NCI-H82 treated with DMSO at 0.1 percent for 48 hours (cell line): Measurements from ENCODE around the gene BCAS3.
"Not testable (repeated sequence)": the region's sequence is repeated elsewhere in the genome, so short reads cannot be mapped to it uniquely, and the experiment has no call there.

Experiments
- DNase-seq: peaks from one replicate; lab custom pipeline; 2025; ENCODE audit not compliant: unreplicated experiment; lab: John Stamatoyannopoulos, UW

The BCAS3 gene

DNA sequence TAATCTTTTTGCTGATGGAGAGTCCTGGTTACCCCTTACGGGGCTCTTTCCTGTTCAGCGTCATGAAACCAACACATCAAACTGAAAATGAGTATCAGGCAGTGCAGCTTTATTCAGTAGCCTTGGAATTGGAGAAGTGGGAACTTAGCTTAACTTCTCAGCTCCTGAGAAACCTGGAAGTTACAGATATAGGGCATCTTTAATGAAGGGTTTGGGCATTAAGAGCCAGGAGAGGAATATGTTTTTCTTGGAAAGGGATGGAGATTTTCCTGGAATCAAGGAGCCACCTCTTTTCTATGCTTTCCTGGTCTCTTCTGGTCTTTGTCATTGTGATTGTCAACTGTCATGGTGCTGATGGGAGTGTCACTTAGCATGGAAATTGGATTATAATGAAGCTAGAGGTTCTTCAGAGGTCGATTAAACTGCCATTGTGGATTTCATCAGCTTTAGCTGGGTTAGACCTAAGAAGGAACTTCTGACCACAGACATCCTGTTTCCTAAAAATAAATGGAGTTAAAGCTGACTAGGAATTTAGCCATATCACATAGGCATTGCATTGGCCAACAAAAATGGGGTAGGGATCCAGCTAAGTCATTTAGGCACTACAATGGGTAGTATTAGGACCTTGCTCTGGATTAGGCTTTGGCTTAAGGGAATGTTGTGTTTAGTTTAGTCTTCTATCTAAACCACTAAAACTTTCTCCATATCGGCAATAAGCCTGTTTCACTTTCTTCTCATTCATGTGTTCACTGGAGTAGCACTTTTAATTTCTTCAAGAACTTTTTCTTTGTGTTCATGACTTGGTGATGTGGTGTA, 186.4 kb downstream of the BCAS3 start:
- peak; percentile 11 for DNase-seq

DNA sequence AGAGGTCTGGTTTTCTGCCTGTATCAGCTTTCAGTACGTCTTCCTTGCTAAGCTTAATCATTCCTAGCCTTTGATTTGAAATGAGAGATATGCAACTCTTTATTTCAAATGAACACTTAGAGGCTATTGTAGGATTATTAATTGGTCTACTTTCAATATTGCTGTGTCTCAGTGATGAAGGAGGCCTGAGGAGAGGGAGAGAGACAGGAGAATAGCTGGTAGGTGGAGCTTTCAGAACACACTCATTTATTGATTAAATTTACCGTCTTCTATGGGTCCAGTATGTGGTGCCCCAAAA, 187.0 kb downstream of the BCAS3 start:
- DNase-seq: no peak

DNA sequence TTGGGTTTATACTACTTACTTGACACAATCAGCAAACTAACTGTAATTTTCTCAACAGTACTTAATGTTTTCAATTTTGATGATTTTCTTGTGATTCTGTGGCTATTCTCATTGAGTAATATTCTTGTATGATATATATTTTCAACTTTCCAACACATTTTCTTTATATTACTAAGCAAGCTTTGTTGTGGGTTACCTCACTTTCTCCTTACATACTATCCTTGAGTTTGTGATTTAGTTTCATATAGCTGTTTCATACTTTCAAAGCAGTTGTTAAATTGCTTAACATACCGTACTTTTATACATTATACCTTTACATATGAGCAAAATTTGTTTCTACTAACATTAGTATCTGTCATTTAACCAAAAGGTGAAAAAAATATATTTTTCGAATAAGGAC, 197.1 kb downstream of the BCAS3 start:
- no peak for DNase-seq

DNA sequence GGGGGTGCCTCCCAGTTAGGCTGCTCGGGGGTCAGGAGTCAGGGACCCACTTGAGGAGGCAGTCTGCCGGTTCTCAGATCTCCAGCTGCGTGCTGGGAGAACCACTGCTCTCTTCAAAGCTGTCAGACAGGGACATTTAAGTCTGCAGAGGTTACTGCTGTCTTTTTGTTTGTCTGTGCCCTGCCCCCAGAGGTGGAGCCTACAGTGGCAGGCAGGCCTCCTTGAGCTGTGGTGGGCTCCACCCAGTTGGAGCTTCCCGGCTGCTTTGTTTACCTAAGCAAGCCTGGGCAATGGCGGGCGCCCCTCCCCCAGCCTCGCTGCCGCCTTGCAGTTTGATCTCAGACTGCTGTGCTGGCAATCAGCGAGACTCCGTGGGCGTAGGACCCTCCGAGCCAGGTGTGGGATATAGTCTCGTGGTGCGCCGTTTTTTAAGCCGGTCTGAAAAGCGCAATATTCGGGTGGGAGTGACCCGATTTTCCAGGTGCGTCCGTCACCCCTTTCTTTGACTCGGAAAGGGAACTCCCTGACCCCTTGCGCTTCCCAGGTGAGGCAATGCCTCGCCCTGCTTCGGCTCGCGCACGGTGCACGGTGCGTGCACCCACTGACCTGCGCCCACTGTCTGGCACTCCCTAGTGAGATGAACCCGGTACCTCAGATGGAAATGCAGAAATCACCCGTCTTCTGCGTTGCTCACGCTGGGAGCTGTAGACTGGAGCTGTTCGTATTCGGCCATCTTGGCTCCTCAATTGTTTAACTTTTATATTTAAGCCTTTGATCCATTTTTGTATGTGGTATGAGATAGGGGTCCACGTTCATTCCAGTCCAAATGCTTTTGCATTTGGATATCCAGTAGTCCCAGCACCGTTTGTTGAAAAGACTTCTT, 209.3 kb downstream of the BCAS3 start:
- not testable (repeated sequence) for DNase-seq

DNA sequence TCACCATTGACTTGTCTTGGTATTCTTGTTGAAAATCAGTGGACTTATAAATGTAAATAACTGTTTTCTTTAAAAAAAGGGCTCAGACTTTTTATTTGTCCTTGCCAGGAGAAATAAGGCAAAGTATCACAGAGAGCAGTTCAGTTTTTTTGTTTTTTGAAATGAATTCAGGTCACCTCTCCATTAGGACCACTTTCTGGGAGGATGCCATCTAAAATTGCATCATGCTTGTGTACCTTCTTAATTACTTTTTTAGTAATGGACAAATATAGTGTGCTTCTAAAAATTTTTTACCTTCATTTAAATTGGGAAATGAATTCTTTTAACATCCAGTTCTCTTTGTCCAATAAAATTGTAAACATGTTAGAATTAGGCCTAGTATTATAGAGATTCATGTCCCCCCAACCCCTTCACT, 210.0 kb downstream of the BCAS3 start:
- DNase-seq: no peak

DNA sequence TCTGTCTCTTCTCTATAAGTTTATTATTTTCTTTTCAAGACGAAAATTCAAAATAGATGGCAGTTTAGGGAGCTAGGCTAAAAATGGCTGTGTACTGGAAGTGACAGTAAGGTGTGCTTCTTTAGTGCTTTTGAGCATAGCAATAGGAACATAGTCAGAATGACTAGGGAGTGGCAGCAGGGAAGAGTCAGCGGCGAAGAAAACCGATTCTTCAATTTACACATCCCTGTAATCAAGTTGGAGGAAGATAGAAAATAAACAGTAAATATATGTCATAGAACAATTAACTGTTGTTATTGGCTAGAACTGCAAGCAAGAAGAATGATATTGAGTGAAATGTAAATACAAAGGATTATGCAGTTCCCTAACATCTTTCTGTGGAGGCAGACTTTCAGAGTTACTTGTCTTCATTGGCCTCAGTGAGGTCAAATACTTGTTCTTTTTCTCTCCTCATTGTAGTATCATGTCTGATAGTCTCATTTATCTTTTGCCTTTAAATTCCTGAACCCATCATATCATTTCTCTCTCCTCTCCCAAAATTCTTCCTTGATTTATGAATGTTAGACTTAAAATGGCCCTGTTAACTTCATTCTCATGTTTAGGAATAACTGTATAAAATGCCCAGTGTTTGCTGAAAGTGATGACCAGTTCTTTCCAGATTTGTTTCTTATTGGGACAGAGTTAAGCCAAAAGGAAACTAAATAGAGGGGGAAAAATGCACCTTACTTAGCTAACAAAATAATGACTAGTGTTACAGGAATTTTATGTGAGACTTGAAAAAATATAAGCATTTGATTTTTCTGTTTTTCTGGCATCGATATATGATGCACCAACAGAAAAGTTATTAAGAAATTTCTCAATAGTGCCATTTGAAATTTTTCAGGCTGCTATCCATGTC, 211.4 kb downstream of the BCAS3 start:
- DNase-seq: no peak

DNA sequence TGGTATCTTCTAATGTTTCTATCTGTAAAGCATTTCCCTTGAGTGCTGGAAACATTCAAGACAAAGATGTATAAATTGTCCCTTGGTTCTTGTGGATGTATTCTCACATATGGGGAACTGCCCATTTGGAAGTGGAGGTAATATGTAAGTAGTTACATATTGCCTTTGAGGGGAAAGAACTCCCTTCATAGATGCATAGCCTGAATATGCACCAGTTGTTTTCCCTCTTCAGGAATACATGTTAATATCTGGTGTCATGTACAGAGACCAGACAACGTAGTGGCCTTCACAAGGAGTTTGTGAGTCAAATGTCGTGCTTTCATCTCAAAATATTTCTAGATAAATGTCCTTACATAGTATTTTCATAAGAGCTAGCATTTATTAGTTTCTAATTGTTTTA, 213.5 kb downstream of the BCAS3 start:
- DNase-seq: no peak

DNA sequence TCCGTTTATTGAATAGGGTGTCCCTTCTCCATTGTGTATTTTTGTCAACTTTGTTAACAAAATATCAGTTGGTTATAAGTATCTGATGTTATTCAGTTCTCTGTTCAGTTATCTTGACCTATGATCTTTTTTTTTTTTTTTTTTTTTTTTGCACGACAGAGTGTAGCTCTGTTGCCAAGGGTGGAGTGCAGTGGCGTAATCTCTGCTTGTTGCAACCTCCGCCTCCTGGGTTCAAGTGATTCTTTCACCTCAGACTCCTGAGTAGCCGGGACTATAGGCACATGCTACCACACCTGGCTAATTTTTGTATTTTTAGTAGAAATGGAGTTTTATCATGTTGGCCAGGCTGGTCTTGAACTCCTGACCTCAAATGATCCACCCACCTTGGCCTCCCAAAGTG, 215.8 kb downstream of the BCAS3 start:
- no peak for DNase-seq

DNA sequence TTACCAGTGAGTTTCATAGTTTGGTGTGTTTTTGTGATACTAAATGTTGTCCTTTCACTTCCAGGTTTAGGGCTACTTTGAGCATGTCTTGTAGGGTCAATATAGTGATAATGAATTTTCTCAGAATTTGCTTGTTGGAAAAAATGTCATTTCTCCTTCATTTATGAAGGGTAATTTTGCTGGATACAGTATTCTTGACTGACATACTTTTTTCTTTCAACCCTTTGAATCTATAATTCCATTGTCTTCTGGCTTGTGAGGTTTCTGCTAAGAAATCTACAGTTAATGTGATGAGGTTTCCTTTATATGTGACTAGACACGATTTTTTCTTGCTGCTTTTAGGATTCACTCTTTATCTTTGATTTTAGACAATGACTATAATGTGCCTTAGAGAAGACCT, 219.3 kb downstream of the BCAS3 start:
- no peak for DNase-seq

DNA sequence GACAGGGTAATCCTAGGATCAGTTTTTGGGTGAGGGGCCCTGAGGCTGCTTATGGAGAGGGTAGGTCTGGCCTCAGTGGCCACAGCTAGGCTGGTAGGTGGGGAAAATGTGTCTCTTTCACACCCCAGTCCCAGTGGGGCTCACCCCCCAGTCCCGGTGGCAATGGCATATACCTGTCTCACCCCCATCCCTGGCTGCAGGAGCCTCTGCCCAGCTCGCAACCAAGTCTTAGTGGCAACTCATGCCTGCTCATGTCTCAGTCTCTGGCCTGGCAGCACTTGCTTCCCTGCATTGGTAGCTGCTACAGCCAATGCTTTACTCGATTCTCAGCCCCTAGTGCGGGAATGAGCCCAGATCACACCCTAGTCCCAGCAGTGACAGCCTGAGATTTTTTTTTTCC, 221.5 kb downstream of the BCAS3 start:
- DNase-seq: no peak

DNA sequence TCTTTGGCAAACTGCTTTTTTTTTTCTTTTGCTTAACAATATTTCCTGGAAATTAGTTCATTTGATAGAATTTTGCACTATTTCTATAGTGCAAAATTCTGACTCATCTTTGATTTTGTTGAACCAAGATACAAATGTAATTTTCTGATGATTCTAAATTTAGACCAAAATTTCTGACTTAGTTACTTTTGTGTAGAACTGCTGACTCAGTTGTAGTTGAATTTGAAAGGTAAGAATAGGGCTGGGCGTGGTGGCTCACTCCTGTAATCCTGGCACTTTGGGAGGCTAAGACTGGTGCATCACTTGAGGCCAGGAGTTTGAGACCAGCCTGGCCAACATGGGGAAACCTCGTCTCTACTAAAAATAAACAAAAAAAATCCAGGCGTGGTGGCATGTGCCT, 223.0 kb downstream of the BCAS3 start:
- no peak for DNase-seq

DNA sequence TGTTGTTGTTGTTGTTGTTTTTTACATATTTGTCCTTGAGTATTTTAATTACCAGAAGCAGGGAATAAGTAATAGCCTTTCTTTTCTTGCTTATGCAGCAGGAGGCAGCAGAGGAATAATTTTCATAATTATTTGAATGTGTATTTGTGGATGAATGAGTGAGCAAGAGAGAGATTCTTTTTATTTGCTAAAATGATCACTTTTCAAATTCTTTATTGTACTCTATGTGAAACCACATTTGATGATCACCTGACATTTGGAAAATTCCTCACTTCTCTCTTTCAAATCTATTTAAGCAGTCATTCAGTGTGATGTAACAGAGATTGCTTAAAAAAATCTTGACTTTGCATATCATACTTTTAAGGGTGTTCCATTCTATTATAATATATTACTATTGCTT, 223.6 kb downstream of the BCAS3 start:
- no peak for DNase-seq

DNA sequence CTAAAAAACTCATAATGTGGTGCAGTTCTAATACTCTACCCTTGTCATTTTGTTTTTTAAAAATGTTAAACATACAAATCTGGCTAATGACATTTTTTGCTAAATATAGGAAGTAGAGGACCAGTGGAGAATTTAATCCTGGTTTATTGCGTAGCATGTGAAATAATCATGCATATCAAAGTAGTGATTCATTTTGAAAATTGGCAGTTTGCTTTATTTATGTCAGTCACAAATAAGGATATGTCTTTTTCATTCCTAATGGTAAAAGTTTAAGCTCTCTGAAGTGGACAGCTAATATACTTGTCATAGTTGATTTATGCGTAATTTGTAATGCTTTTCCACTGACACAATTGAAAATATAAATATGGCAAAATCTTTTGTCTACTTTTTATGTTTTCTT, 224.2 kb downstream of the BCAS3 start:
- DNase-seq: no peak

DNA sequence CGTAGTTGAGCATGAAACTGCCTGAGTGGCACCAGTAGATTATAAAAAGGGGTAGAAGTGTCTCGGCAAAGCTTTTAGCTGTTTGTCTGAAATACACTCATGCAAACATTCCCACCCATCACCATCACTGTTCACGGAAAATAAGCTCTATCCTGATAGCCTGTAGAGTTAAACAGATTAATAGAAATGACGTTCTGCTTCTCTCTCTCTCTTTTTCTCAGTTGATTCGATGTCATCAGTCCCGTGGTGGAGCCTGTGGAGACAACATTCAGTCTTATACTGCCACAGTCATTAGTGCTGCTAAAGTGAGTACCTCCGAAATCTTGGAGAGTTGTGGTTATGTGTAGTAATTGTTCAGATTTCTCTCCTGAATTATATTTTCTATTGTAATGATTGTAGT, 224.7 kb downstream of the BCAS3 start:
- no peak for DNase-seq

DNA sequence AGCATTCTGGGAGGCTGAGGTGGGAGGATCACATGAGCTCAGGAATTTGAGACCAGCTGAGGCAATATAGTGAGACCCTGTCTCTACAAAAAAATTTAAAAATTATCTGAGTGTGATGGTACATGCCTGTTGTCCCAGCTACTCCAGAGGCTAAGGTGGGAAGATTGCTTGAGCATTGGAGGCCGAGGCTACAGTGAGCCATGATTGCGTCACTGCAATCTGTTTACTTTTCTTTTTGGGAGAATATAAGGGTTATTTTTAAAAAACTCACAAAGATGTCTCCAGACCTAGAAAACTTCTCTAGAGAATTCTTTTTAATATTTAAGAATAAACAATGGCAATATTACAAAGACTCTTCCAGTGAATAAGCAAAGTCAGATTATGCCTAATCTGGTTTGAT, 226.9 kb downstream of the BCAS3 start:
- no peak for DNase-seq

DNA sequence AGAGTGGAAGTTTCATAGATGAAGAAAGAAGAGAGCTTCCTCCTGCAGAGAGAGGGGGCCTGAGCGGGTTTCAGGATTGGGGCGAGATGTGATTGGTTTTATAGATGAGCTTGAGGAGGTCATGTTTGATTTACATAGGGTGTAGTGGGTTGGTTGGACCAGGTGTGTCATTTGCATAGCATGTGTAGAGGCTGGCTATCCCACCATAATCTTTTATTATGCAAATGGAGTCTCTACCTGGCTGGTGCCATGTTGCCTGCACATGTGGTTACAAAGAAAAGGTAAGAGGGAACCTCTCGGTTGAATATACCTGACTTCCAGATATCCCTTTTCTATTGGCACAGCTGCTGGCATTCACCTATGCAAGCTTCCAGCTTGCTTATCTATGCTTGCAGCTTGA, 228.1 kb downstream of the BCAS3 start:
- DNase-seq: no peak

DNA sequence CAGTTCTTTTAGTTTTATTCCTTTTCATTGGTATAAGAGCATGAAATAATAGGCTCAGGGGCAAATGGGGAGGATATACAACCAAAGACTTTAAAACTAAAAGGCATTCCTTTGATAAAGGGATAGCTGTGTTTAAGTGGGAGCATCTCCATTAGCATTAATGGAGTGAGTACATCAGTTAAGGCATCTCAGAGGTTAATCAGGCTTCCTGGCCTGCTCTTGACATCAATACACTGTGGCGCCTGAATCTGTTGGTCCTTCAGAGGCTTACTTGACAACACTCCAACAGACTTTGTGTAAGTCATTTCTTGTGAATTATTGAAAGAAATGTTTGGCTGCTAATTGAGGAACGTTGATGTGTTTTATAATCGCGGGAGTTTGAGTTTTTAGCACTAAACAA, 230.7 kb downstream of the BCAS3 start:
- DNase-seq: no peak

DNA sequence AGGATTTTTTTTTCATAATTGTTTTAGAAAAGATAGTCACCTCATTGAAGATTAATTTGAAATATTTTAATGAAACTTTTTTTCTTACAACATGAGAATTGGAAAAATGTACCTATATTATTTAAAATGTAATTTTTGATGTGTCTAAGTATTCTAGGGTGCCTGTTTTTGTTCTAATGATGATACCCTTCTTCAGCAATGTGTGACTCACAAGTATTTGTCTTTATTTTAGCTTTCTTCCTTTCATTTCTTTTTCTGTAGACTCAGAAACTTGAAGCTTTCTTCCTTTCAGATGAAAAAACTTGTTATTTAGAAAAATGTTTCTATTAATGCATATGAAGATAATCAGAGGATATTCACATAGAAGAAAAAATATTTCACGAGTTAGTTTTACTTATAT, 231.8 kb downstream of the BCAS3 start:
- no peak for DNase-seq

DNA sequence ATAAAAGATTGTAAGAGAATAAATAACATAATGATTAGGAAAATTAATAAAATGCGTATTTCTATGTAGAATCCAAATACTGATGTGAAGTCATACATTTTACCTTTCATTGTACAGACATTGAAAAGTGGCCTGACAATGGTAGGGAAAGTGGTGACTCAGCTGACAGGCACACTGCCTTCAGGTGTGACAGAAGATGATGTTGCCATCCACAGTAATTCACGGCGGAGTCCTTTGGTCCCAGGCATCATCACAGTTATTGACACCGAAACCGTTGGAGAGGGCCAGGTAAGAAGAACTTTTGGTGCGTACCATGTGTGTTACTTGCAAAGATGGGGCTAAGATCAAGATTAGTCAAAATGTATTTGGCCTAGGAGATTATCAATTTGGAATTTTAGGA, 232.8 kb downstream of the BCAS3 start:
- DNase-seq: no peak

DNA sequence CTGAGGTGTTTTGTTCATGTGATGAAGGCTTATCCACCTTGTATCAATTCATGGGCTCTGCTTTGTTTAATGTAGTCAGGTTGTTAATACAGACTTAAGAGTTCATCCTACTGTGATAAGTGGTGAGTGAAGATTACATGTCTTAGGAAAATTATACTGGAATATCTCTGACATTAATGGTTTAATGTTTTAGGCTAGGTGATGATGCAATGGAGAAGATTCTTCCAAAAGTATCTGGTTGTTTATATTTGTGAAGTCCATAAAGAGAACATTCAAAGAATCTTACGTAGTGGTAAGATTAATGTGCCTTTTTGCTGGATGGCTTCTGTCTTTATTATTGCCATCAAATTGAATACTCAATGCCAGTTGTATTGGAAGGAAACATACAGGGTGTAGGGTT, 236.4 kb downstream of the BCAS3 start:
- DNase-seq: no peak

DNA sequence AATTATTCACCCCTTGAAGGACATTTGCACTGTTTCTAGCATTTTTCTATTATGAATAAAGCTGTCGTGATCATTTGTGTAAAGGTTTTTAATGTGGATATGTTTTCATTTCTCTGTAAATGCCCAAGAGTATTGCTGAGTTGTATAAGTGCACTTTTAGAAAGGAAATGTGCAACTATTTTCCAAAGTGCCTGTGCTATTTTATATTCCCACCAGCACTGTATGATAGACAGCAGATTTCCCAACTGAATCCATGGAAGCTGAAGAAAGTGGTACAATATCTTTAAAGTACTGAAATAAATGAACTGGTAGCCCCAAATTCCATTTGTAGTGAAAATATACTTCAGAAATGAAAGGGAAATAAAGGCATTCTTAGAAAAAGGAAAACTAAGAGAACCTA, 238.4 kb downstream of the BCAS3 start:
- DNase-seq: no peak

DNA sequence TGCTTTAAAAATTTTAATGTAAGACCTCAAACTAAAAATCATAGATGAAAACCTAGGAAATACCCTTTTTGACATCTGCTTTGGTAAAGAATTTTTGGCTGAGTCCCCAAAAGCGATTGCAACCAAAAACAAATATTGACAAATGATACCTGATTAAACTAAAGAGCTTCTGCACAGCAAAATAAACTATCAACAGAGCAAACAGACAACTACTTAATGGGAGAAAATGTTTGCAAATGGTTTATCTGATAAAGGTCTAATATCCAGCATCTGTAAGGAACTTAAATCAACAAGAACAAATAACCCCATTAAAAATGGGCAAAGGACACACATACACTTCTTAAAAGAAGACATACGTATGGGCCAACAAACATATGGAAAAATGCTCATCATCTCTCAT, 242.5 kb downstream of the BCAS3 start:
- DNase-seq: no peak
